ENCODE data around the gene OR2AE1. TPM values are rescaled to one million over a fixed set of nuclear protein-coding genes. Genes with fewer than 3 reads are reported as not detected.

Gene OR2AE1
- total and polyA plus RNA-seq, 9 of the 15 experiments (the other 6 are each of a cell fraction or from before 2014, with no cell fraction given) = 0.27 TPM; not detected in 8

- TF ChIP-seq, protein P1, sequence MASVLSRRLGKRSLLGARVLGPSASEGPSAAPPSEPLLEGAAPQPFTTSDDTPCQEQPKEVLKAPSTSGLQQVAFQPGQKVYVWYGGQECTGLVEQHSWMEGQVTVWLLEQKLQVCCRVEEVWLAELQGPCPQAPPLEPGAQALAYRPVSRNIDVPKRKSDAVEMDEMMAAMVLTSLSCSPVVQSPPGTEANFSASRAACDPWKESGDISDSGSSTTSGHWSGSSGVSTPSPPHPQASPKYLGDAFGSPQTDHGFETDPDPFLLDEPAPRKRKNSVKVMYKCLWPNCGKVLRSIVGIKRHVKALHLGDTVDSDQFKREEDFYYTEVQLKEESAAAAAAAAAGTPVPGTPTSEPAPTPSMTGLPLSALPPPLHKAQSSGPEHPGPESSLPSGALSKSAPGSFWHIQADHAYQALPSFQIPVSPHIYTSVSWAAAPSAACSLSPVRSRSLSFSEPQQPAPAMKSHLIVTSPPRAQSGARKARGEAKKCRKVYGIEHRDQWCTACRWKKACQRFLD (CRISPR knock-in tag; IDR thresholded peaks at IDR 0.05) = no peak
- no peak for TF ChIP-seq ZZZ3 (IDR thresholded peaks at IDR 0.05)
- 0 out of 2 replicates have a peak, but pooled peaks have one; percentile 37 for TF ChIP-seq CC2D1A (IDR thresholded peaks at IDR 0.05)
- 0 out of 2 replicates have a peak, but pooled peaks have one; percentile 9 for TF ChIP-seq ZNF175 (CRISPR knock-in tag; IDR thresholded peaks at IDR 0.05; ENCODE audit: low read depth)
- 0 out of 2 replicates have a peak, but pooled peaks have one; percentile 7 for TF ChIP-seq TAL1 (IDR thresholded peaks at IDR 0.05)
- TF ChIP-seq AFF4 (CRISPR knock-in tag; IDR thresholded peaks at IDR 0.05) = no peak
- TF ChIP-seq FOXK1 (CRISPR knock-in tag; IDR thresholded peaks at IDR 0.05; ENCODE audit: borderline replicate concordance) = 0 out of 2 replicates have a peak, but pooled peaks have one; percentile 28
- TF ChIP-seq ETV5 (CRISPR knock-in tag; IDR thresholded peaks at IDR 0.05; ENCODE audit: low read depth) = no peak
- TF ChIP-seq TOE1 (IDR thresholded peaks at IDR 0.05; ENCODE audit: borderline replicate concordance) = 0 out of 2 replicates have a peak, but pooled peaks have one; percentile 31
- TF ChIP-seq TOE1 (CRISPR knock-in tag; IDR thresholded peaks at IDR 0.05; ENCODE audit: borderline replicate concordance, low read depth) = no peak
- TF ChIP-seq ARNT (IDR thresholded peaks at IDR 0.05) = 0 out of 4 replicates have a peak, but pooled peaks of 1 of the 2 experiments have one; percentile 49
- TF ChIP-seq CBX3 (IDR thresholded peaks at IDR 0.05; ENCODE audit: borderline replicate concordance in 1 of 2, low read length in 2 of 2) = peak in 1 of 2 experiments; percentile 3; a peak in 1 of 3 replicates
- no peak for TF ChIP-seq SAP30 (IDR thresholded peaks at IDR 0.05; ENCODE audit: borderline replicate concordance, insufficient read depth, low read depth, low read length, poor library complexity, severe bottlenecking)
- TF ChIP-seq, protein P2, sequence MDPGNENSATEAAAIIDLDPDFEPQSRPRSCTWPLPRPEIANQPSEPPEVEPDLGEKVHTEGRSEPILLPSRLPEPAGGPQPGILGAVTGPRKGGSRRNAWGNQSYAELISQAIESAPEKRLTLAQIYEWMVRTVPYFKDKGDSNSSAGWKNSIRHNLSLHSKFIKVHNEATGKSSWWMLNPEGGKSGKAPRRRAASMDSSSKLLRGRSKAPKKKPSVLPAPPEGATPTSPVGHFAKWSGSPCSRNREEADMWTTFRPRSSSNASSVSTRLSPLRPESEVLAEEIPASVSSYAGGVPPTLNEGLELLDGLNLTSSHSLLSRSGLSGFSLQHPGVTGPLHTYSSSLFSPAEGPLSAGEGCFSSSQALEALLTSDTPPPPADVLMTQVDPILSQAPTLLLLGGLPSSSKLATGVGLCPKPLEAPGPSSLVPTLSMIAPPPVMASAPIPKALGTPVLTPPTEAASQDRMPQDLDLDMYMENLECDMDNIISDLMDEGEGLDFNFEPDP (CRISPR knock-in tag; IDR thresholded peaks at IDR 0.05) = no peak
- no peak for TF ChIP-seq CHD4 (IDR thresholded peaks at IDR 0.05; ENCODE audit: insufficient read depth, insufficient replicate concordance, low read depth, low read length, poor library complexity, severe bottlenecking)
- no peak for TF ChIP-seq HNRNPL (IDR thresholded peaks at IDR 0.05; ENCODE audit: low read depth, low read length)
- TF ChIP-seq DNMT1 (IDR thresholded peaks at IDR 0.05) = 0 out of 2 replicates have a peak, but pooled peaks have one; percentile 5
- TF ChIP-seq MAFF (IDR thresholded peaks at IDR 0.05; ENCODE audit: low read length) = no peak
Measured at GRCh38 chr7:99919814-99920112, 42.9 kb upstream of the OR2AE1 start (continued).

All from K562 (cell line).